ENCODE results near the gene GUSB.

Gene GUSB

GRCh38 chr7:65931685-65932084 is 50.3 kb downstream of the GUSB start:
- no peak for DNase-seq (ENCODE audit: low read depth in 2 of 2)

- no peak for DNase-seq (ENCODE audit: low read depth in 2 of 2)
These were observed 54.2 kb downstream of the GUSB start for GRCh38 chr7:65927489-65928448.

GRCh38 chr7:65926588-65926987 is 55.4 kb downstream of the GUSB start:
- DNase-seq (ENCODE audit: low read depth in 2 of 2): no peak

- DNase-seq (ENCODE audit: low read depth in 2 of 2): no peak
These were observed 57.0 kb downstream of the GUSB start for GRCh38 chr7:65925040-65925439.

- no peak for DNase-seq (ENCODE audit: low read depth in 2 of 2)
These were observed 57.8 kb downstream of the GUSB start for GRCh38 chr7:65924193-65924592.

GRCh38 chr7:65923316-65923715 is 58.7 kb downstream of the GUSB start:
- no peak for DNase-seq (ENCODE audit: low read depth in 2 of 2)

GRCh38 chr7:65915921-65916657 is 65.9 kb downstream of the GUSB start:
- DNase-seq (ENCODE audit: low read depth in 2 of 2): no peak

GRCh38 chr7:65912237-65912636 is 69.8 kb downstream of the GUSB start:
- no peak for DNase-seq (ENCODE audit: low read depth in 2 of 2)

Data from stimulated activated CD4-positive, alpha-beta T cell treated with anti-CD3 and anti-CD28 coated beads, Interleukin-12 subunit alpha, Interleukin-12 subunit beta, amount 100 ng/mL, for 24 hours (primary cell).